HepG2 (cell line): ENCODE measurements around the gene HSD17B11. TPM values are rescaled to one million over a fixed set of nuclear protein-coding genes. Genes with fewer than 3 reads are reported as not detected.

Experiments used
- ATAC-seq: fragments of 200-7000 bp; cut with Tn5 transposase; 3 replicates; pipeline ENCODE4 v1.9.1; 2020; ENCODE audit warnings: mild to moderate bottlenecking, moderate library complexity
- BruUV-seq: library from RNA; stranded (reverse); fragments of 400-500 nt; replicated peaks from 2 replicates; lab custom pipeline; 2021; lab: Mats Ljungman, UMichigan
- CTCF ChIA-PET: fragments of 300-600 bp; formaldehyde crosslinking; extraction: SDS; loops from one replicate; lab custom pipeline; 2021; ENCODE audit warnings: low total read pairs, inconsistent platforms, low intra/inter-chr PET ratio; lab: Yijun Ruan, JAX
- POLR2A ChIA-PET: fragments of 350-600 bp; sonication (Branson Sonifier 250); formaldehyde crosslinking; loops from one replicate; lab custom pipeline; 2020; ENCODE audit warnings: antibody characterized with exemption, inconsistent platforms; lab: Yijun Ruan, JAX
- DNase-seq: peaks from one replicate; pipeline ENCODE4 v3.0.0-alpha.2; 2015; ENCODE audit warnings: low spot score
- FAIRE-seq: peaks from 3 replicates; lab custom pipeline; 2011; peaks lifted over from hg19 to GRCh38; lab: Jason Lieb, UNC
- H2AFZ ChIP-seq: one replicate; pipeline ENCODE4 v1.6.1; 2011; ENCODE audit warnings: low read length, inconsistent platforms
- H3K27ac ChIP-seq: fragments of 300-600 bp; 3 replicates; pipeline ENCODE4 v1.8.0; 2011; ENCODE audit warnings: mixed run types, mild to moderate bottlenecking, mixed read lengths, low read length, inconsistent platforms; ENCODE audit not compliant: insufficient read depth; ENCODE audit errors: extremely low read length
- H3K27me3 ChIP-seq, 2 experiments: fragments of 200-600 bp in 1 of 2; 2 replicates in 1 of 2; 3 replicates in 1 of 2; pipeline versions ENCODE4 v1.6.0 to v1.8.0; 2011; ENCODE audit warnings: low read length in 2 of 2, mild to moderate bottlenecking in 2 of 2, moderate library complexity in 2 of 2, inconsistent platforms in 1 of 2; ENCODE audit not compliant: insufficient read depth in 2 of 2, control insufficient read depth in 1 of 2
- H3K36me3 ChIP-seq, 2 experiments: fragments of 200-600 bp in 1 of 2; replicated peaks in 1 of 2; 2 replicates in 1 of 2; 3 replicates in 1 of 2; pipeline versions ENCODE4 v1.5.1 to v1.8.0; 2011; ENCODE audit warnings: low read length in 2 of 2, inconsistent platforms in 1 of 2; ENCODE audit not compliant: insufficient read depth in 2 of 2, control insufficient read depth in 1 of 2
- H3K4me1 ChIP-seq: 2 replicates; pipeline ENCODE4 v1.5.1; 2012; ENCODE audit warnings: low read length, inconsistent platforms; ENCODE audit not compliant: insufficient read depth
- H3K4me2 ChIP-seq: 2 replicates; pipeline ENCODE4 v1.6.0; 2011; ENCODE audit warnings: low read depth, low read length, inconsistent platforms
- H3K4me3 ChIP-seq, 3 experiments: fragments of 200-600 bp in 1 of 3; sonication (generic), shearing (Covaris generic) in 1 of 3; replicated peaks in 1 of 3; 2 replicates each; pipeline ENCODE4 v1.5.1; 2011 to 2016; ENCODE audit warnings: low read length in 3 of 3, inconsistent platforms in 2 of 3, low read depth in 2 of 3, mild to moderate bottlenecking in 2 of 3, control low read depth in 1 of 3, mixed read lengths in 1 of 3; ENCODE audit not compliant: insufficient read depth in 1 of 3
- H3K79me2 ChIP-seq: one replicate; pipeline ENCODE4 v1.6.1; 2011; ENCODE audit warnings: low read length, inconsistent platforms; ENCODE audit not compliant: insufficient read depth
- H3K9ac ChIP-seq: 2 replicates; pipeline ENCODE4 v1.6.0; 2011; ENCODE audit warnings: mild to moderate bottlenecking, low read depth, low read length, inconsistent platforms; ENCODE audit not compliant: insufficient read depth
- H3K9me3 ChIP-seq: 2 replicates; pipeline ENCODE4 v1.5.1; 2012; ENCODE audit warnings: mild to moderate bottlenecking, low read length
- H4K20me1 ChIP-seq: 2 replicates; pipeline ENCODE4 v1.6.0; 2011; ENCODE audit warnings: inconsistent platforms, mild to moderate bottlenecking, low read length, moderate library complexity; ENCODE audit not compliant: insufficient read depth
- GABPA ChIP-seq, 2 experiments: IDR thresholded peaks; 2 replicates each; pipeline ENCODE4 v1.6.1; 2011 to 2016; ENCODE audit warnings: low read depth in 2 of 2, low read length in 1 of 2, missing biosample characterization in 1 of 2, missing genetic modification characterization in 1 of 2
- JUND ChIP-seq: sonication (generic); formaldehyde crosslinking; IDR thresholded peaks from 2 replicates; pipeline ENCODE4 v1.8.0; 2022; ENCODE audit warnings: mild to moderate bottlenecking, missing genetic modification reagents
- NFIC ChIP-seq: IDR thresholded peaks from 2 replicates; pipeline ENCODE4 v1.6.1; 2012; ENCODE audit warnings: mild to moderate bottlenecking, low read length, inconsistent platforms
- PAWR ChIP-seq: sonication (generic); formaldehyde crosslinking; IDR thresholded peaks from 2 replicates; pipeline ENCODE4 v1.4.0; 2020; ENCODE audit warnings: missing genetic modification reagents, mild to moderate bottlenecking, borderline replicate concordance
- TP53 ChIP-seq: sonication (generic); formaldehyde crosslinking; conservative IDR thresholded peaks from 2 replicates; pipeline ENCODE4 v1.4.0; 2020; ENCODE audit warnings: missing genetic modification reagents
- WGBS: methylation state at CpG from one replicate; pipeline ENCODE4 v1.1.6; 2017; ENCODE audit warnings: low lambda C conversion rate; 5-methylcytosine and 5-hydroxymethylcytosine counted together
- in situ Hi-C: cut with HindIII; loops from 2 replicates; pipeline ENCODE4 v1.10.0; 2017; ENCODE audit warnings: low pct_unique_long_range_greater_than_20kb; ENCODE audit not compliant: extremely low pct_ligation_motif_present
- intact Hi-C: fragments of 100-400 bp; cut with micrococcal nuclease; formaldehyde crosslinking; loops from one replicate; pipeline ENCODE4 v1.10.0; 2022; ENCODE audit not compliant: unreplicated experiment
- polyA plus RNA-seq, 8 experiments: library from polyadenylated mRNA; depleted of rRNA in 3 of 8; stranded (reverse) in 7 of 8; unstranded in 1 of 8; fragments of >200 nt; fragmentation: Illumina TruSeq in 4 of 8; extraction: Trizol in 4 of 8; gene quantifications; 2 replicates each; pipeline versions ENCODE4 v1.2.1 to v1.2.3, GENCODE V29; 2011 to 2016; ENCODE audit warnings: low read depth in 4 of 8, missing spikeins in 1 of 8, mixed read lengths in 1 of 8; ENCODE audit not compliant: insufficient read depth in 1 of 8
- total RNA-seq, 5 experiments: library from RNA; depleted of rRNA; stranded (reverse); fragments of >200 nt; fragmentation: Illumina TruSeq; extraction: Trizol; gene quantifications; 2 replicates each; pipeline ENCODE4 v1.2.3, GENCODE V29; 2016; ENCODE audit warnings: low read depth in 1 of 5
- TF ChIP-seq, protein P1 (sequence below): sonication (generic); formaldehyde crosslinking; IDR thresholded peaks from 2 replicates; pipeline ENCODE4 v1.5.1; 2020; ENCODE audit warnings: mild to moderate bottlenecking, missing genetic modification reagents
- TF ChIP-seq, protein P2 (sequence below): sonication (generic); formaldehyde crosslinking; IDR thresholded peaks from 2 replicates; pipeline ENCODE4 v1.4.0; 2020; ENCODE audit warnings: missing genetic modification reagents, borderline replicate concordance
- TF ChIP-seq, protein P3 (sequence below): sonication (generic); formaldehyde crosslinking; IDR thresholded peaks from 2 replicates; pipeline ENCODE4 v1.5.0; 2020; ENCODE audit warnings: missing genetic modification reagents

The HSD17B11 gene
- total and polyA plus RNA-seq, 2 of the 13 experiments (the other 11 are each of a cell fraction or from before 2014, with no cell fraction given), result 121 to 158 TPM

DNA sequence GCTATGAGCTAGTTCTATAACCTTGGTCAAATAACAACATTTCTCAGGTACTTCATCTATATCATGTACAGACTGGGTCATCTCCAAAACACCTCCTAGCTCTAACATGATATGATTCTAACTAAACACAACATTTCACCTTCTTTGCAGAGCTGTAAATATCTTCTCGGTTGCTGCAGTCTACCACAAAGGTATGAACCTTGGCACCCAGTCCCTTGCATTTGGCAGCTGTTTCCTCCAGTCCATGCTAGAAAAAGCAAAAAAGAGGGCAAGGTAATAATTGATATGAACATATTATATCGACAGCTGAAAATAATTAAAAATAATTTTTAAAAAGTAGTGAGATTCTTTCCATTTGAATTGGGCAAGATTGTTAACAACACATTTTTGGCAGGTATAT, 8.9 kb downstream of the HSD17B11 start:
- in situ Hi-C loops (loop anchor here (10.0 kb wide), 1 partner anchor 53 kb away; no protein-coding TSS in a partner anchor), intact Hi-C loops (loop anchor here (1.0 kb wide), 1 partner anchor 21 kb away; no protein-coding TSS in a partner anchor)
- FAIRE-seq (no peak), ATAC-seq (no peak), DNase-seq (no peak)
- Histone ChIP-seq H3K36me3 (peaks cover 5 to 34% of the 10 kb centered on the region in 2 experiments; a peak in 4 of 5 replicates), H2AFZ (no peak overlapping the region), H3K27ac (no peak overlapping the region), H3K9me3 (no peaks in the 10 kb centered on the region), H3K79me2 (peaks cover 62% of the 10 kb centered on the region), H4K20me1 (peaks cover 53% of the 10 kb centered on the region), H3K9ac (no peak overlapping the region), H3K27me3 (no peaks in the 10 kb centered on the region), H3K4me3 (no peak overlapping the region), H3K4me2 (no peak overlapping the region), H3K4me1 (peaks cover 45% of the 10 kb centered on the region)
- BruUV-seq, result no TSS peak
- POLR2A ChIA-PET, result interaction anchor here (1.1 to 2.8 kb wide), 2 partner anchors 9 to 45 kb away, joined by 3 to 8 read pairs; partner anchors contain the start of gene HSD17B11
- 96% methylated on average over 2 of the region's 2 CpGs for WGBS
- TF ChIP-seq PAWR (CRISPR knock-in tag), result no peak
- TF ChIP-seq GABPA (IDR thresholded peaks at IDR 0.05; ENCODE audit: low read depth, low read length), result no peak
- TF ChIP-seq GABPA (CRISPR knock-in tag; IDR thresholded peaks at IDR 0.05; ENCODE audit: low read depth), result no peak
- TF ChIP-seq JUND (CRISPR knock-in tag), result no peak
- CTCF ChIA-PET, result no interaction called here

DNA sequence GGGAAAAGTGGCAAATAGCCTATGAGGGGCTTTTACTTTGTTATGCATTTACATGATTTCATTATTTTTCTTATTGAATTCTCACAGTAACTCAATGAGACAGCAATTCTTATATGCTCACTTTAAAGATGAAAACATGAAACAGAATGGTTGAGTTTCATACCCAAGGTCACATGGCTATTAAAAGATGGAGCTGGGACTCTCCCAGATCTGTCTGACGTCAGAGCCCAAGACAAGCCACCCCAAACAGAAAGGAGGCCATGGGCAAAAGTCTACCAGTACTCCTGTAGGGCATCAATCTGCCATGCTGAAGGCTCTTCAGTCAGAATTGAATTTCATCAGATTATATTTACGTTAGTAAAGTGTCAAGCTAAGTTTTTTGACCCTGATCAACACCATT, 13.2 kb downstream of the HSD17B11 start:
- no peak for ATAC-seq
- no peak for DNase-seq
- Histone ChIP-seq H3K9ac (no peak overlapping the region), H3K9me3 (no peaks in the 10 kb centered on the region), H3K4me2 (no peak overlapping the region), H3K4me1 (peaks cover 18% of the 10 kb centered on the region), H3K27me3 (no peaks in the 10 kb centered on the region), H3K79me2 (peaks cover 25% of the 10 kb centered on the region), H3K4me3 (no peak overlapping the region), H3K27ac (no peak overlapping the region), H4K20me1 (peaks cover 29% of the 10 kb centered on the region), H3K36me3 (peaks cover 11 to 50% of the 10 kb centered on the region in 2 experiments), H2AFZ (no peak overlapping the region)
- ChIA-PET CTCF (interaction anchor here (4.2 kb wide), 1 partner anchor 87 kb away, joined by 56 read pairs; no protein-coding TSS in a partner anchor), POLR2A (interaction anchor here (2.2 to 3.1 kb wide), 2 partner anchors 10 to 13 kb away, joined by 5 to 13 read pairs; partner anchors contain the start of gene HSD17B11)
- no peak for FAIRE-seq
- in situ Hi-C loops (loop anchor here (10.0 kb wide), 1 partner anchor 87 kb away; no protein-coding TSS in a partner anchor), intact Hi-C loops (loop anchor here (10.0 kb wide), 1 partner anchor 47 kb away; the partner anchor contains the start of gene NUDT9)
- BruUV-seq, result TSS peak; percentile 38
- WGBS, result 87% methylated on average over 2 of the region's 2 CpGs
- TF ChIP-seq NFIC (no peak), TP53 (CRISPR knock-in tag) (no peak)
- TF ChIP-seq, protein P1, sequence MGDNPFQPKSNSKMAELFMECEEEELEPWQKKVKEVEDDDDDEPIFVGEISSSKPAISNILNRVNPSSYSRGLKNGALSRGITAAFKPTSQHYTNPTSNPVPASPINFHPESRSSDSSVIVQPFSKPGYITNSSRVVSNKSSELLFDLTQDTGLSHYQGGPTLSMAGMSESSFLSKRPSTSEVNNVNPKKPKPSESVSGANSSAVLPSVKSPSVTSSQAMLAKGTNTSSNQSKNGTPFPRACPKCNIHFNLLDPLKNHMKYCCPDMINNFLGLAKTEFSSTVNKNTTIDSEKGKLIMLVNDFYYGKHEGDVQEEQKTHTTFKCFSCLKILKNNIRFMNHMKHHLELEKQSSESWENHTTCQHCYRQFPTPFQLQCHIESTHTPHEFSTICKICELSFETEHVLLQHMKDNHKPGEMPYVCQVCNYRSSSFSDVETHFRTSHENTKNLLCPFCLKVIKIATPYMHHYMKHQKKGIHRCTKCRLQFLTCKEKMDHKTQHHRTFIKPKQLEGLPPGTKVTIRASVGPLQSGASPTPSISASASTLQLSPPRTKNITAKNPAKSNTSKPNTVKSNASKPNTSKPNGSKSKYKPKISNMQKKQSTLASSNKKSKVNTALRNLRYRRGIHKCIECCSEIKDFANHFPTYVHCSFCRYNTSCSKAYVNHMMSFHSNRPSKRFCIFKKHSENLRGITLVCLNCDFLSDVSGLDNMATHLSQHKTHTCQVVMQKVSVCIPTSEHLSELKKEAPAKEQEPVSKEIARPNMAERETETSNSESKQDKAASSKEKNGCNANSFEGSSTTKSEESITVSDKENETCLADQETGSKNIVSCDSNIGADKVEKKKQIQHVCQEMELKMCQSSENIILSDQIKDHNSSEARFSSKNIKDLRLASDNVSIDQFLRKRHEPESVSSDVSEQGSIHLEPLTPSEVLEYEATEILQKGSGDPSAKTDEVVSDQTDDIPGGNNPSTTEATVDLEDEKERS (CRISPR knock-in tag), result no peak
- TF ChIP-seq, protein P2, sequence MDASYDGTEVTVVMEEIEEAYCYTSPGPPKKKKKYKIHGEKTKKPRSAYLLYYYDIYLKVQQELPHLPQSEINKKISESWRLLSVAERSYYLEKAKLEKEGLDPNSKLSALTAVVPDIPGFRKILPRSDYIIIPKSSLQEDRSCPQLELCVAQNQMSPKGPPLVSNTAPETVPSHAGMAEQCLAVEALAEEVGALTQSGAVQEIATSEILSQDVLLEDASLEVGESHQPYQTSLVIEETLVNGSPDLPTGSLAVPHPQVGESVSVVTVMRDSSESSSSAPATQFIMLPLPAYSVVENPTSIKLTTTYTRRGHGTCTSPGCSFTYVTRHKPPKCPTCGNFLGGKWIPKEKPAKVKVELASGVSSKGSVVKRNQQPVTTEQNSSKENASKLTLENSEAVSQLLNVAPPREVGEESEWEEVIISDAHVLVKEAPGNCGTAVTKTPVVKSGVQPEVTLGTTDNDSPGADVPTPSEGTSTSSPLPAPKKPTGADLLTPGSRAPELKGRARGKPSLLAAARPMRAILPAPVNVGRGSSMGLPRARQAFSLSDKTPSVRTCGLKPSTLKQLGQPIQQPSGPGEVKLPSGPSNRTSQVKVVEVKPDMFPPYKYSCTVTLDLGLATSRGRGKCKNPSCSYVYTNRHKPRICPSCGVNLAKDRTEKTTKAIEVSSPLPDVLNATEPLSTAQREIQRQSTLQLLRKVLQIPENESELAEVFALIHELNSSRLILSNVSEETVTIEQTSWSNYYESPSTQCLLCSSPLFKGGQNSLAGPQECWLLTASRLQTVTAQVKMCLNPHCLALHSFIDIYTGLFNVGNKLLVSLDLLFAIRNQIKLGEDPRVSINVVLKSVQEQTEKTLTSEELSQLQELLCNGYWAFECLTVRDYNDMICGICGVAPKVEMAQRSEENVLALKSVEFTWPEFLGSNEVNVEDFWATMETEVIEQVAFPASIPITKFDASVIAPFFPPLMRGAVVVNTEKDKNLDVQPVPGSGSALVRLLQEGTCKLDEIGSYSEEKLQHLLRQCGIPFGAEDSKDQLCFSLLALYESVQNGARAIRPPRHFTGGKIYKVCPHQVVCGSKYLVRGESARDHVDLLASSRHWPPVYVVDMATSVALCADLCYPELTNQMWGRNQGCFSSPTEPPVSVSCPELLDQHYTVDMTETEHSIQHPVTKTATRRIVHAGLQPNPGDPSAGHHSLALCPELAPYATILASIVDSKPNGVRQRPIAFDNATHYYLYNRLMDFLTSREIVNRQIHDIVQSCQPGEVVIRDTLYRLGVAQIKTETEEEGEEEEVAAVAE (CRISPR knock-in tag), result no peak
- TF ChIP-seq, protein P3, sequence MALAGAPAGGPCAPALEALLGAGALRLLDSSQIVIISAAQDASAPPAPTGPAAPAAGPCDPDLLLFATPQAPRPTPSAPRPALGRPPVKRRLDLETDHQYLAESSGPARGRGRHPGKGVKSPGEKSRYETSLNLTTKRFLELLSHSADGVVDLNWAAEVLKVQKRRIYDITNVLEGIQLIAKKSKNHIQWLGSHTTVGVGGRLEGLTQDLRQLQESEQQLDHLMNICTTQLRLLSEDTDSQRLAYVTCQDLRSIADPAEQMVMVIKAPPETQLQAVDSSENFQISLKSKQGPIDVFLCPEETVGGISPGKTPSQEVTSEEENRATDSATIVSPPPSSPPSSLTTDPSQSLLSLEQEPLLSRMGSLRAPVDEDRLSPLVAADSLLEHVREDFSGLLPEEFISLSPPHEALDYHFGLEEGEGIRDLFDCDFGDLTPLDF (CRISPR knock-in tag), result no peak
